GM18858 (cell line): ENCODE results near the gene CBX4.

Source experiments
- ATAC-seq: cut with Tn5 transposase; IDR thresholded peaks from one replicate; pipeline ENCODE4 v1.9.1; 2021; ENCODE audit not compliant: unreplicated experiment

The CBX4 gene

GRCh38 chr17:79831265-79832217, 7.7 kb downstream of the CBX4 start:
- no peak for ATAC-seq

- no peak for ATAC-seq
Observed at GRCh38 chr17:79830763-79831264, 8.4 kb downstream of the CBX4 start.

GRCh38 chr17:79830303-79830702, 8.9 kb downstream of the CBX4 start:
- ATAC-seq, result no peak

- no peak for ATAC-seq
Observed at GRCh38 chr17:79829457-79829856, 9.8 kb downstream of the CBX4 start.

GRCh38 chr17:79829004-79829403, 10.2 kb downstream of the CBX4 start:
- ATAC-seq, result no peak

DNA sequence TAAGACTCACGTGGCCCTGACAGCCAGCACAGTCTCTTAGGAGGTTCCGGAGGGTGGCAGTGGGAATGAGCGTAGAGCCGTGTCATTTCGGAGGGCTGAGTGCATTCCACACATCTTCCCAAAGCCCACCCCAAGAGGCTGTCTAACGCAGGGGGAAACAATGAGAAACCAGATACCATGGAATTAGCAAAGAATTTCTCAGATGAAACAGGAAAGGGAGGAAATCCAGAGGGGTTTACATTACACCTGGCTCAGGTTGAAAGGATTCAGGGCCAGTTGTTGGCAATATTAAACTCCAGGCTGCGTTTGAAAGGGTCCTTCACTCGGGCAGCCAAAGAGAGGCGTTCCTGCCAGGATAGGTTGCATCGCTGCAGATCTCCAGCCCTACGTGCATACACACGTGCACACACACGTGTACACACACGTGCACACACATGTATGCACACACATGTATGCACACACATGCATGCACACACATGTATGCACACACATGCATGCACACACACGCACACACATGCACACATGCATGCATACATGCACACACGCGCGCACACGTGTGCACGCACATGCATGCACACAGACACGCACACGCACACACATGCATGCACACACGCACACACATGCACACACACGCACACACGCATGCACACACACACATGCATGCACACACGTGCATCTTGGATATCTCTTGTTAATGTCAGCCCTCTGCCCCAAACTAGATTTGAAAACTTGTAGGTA, 12.2 kb downstream of the CBX4 start:
- no peak for ATAC-seq

GRCh38 chr17:79826204-79826680, 13.0 kb downstream of the CBX4 start:
- no peak for ATAC-seq

- no peak for ATAC-seq
Observed at GRCh38 chr17:79825580-79825921, 13.7 kb downstream of the CBX4 start.

DNA sequence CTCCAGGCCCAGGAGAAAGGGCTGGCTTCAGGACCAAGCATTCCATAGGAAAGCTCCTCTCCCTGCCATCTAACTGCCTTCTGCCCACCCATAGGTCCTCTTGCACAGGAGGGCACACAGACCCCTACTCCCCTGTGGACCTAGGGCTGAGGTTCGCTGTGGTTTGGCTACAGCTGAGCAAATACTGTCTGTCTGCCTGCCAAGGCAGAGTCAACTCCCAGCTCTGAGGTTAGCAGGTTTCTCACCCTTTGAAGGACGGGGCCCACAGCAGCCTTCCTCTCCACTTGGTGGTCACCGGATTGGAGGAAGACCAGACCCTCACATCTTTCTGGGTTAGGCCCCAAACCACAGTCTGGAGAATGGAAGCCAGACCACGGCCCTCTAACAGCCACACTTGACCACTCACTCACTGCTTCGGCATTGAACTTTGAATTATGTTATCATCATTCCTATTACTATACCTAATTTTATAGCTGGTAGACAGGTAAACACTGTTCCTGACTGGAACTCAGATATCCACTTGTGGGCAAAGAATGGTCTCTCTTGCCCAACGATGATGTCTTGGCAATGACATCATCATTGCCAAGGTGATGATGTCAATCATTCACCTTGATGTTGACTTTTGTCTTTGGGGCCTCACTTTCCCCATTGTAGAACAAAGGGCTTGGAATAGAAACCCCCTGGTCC, 14.2 kb downstream of the CBX4 start:
- no peak for ATAC-seq

DNA sequence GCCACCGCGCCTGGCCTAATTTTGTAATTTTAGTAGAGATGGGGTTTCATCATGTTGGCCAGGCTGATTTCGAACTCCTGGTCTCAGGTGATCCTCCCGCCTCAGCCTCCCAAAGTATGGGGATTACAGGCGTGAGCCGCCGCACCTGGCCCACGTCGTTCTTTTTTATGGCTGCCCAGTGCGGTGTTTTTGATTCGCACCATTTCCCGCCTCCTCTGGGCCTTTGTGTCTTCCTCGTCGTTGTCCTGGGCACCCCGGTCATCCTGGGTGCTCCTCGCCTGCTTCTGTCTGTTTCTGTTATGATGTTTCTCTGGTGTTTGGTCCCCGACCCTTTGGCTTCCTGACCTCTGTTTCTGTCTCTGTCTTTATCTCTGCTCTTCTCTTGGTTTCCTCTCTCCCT, 15.0 kb downstream of the CBX4 start:
- ATAC-seq, result no peak

DNA sequence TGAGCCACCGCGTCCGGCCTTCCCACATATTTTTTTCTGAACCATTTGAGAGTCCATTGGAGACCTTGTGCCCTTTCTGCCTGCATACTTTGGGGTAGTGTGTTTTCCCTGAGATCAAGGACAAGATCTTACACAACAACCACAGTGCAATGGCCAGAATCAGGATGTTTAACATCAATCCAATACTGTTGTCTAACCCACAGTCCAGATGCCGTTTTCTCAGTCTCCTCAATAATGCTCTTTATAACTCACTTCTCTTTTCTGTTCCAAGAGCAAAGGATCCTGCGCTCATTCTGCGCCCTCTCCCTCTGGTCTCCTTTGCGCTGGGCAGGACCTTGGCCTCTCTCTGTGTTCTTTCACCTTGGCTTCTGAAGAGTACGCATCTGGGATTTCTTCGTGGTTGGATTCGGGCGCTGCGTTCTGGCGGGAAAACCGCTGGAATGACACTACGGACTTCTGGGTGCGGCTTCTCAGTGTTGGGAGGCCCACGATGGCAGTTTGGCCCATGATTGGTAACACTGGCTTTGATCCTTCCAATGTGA, 16.6 kb downstream of the CBX4 start:
- ATAC-seq, result no peak

DNA sequence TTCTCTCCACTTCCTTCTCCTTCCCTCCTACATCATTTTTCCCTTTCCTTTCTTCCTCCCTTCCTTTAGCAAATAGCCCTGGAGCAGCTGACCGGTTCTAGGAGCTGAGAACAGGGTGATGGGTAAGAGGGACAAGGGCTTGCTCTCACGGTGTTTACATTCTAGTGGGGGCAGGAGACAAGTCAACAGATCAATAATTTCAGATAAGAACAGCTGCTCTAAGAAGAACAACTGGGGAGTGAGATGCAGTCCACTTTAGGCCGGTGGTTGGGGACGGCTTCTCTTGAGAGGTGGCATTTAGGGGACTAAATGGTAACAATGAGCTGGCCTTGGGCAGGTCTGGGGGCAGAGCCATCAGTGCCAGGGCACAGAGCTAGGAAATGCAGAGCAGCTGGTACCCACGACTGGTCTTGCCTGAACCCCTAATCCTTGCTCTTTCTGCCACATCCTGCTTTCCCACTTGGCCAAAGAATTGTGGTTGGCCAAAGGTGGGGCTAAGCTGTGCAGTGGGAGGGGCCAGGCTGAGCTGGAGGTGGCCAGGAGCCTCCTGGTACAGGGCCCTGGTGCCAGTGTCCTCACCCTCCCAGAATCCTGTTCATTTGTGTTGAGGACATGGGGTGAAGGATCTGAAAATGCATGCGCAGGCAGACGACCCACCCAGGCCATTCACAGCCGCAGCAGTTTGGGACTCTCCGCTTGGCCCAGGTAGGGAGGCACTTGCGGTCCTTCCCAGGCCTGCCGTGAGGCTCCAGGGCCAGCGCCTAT, 17.7 kb downstream of the CBX4 start:
- no peak for ATAC-seq

- no peak for ATAC-seq
Observed at GRCh38 chr17:79820959-79821330, 18.3 kb downstream of the CBX4 start.

- no peak for ATAC-seq
Observed at GRCh38 chr17:79819534-79820276, 19.5 kb downstream of the CBX4 start.

DNA sequence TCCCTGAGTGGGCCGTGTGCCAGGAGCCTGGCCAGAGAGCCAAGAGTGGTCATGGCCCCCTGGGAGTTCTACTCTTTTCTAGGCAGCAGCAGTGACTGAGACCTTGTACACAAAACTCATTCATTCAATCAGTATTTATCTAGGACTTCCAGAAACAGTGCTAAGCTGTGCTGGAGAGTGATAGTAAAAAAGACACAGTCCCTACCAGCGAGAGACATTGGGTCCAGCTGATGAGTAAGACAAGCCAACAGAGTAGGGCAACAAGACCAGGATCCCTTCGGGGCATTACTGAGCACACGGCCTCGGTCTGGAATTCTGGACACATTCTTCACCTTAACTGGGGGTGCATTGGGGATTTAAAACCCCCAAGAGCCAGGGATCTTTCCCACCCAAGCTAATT, 20.2 kb downstream of the CBX4 start:
- no peak for ATAC-seq

- ATAC-seq, result no peak
Observed at GRCh38 chr17:79818026-79818758, 21.0 kb downstream of the CBX4 start.

DNA sequence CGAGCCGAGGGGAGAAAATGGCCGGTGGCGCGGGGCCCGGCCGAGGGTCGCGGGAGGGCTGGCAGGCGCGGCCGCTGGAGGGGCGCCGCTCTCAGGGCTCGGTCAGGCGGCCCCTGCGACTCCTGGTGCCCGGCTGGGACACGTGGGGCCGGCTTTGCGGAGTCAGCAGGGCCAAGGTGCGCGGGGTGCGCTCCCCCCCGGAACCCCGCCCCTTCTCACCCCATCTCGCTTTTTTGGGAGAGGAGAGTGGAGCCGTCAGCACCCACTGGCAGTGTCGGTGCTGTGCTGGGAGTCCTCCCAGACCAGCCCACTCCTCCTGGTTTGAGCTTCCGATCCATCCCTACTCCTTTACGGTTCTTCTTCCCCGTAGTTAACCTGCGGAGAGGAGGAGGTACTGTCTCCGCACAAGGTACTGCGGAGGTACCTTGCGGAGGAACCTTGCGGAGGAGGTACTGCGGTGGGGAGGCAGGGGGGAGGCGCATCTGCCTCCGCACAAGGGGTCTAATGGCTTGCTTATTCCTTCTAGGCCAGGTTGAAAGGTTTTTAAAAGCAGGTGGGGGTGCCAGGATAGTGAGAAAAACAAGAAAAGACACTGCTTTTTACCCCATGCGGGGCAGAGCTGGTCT, 23.3 kb downstream of the CBX4 start:
- no peak for ATAC-seq

DNA sequence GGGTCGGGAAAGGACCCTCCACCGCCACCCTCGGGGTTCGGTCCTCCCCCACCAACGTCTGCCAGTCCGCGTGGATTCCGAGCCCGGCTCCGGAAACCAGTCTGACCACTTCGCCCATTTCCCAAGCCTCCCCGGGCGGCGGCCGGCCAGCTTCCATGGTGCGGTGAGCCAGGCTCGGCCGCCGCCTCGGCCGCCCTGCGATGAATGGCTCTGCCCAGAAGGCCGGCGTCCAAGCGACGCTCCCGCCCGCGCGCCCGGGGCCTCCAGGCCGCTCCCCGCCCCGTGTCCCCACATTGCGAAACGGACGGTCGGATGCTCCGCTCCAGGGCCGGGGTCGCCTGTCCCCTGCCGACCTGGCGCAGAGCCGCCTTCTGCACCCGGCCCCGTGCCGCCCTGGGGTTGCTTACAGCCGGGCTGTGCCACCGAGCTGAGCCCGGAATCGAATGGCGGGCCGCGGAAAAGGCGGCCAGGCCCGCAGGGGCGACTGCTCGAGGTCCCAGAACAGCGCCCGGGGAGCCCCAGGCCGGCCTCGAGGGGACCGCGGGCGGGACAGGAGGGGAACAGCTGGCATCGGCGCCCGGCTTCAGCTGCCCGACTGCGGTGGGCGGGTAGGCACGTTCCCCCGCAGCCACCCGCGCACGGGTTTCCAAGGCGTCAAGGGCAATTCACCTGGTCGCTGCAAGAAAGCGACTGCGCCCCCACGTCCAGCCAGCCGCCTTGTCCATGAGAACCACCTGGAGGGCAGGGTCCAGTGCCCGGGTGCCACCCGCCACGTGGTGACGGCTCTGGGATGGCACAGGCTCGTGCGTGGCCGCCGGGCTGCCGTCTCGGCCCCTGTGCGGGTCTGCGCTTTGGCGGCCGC, 24.0 kb downstream of the CBX4 start:
- ATAC-seq, result no peak
